ENCODE results near the gene NECAP2. TPM values are rescaled to one million over a fixed set of nuclear protein-coding genes. Genes with fewer than 3 reads are reported as not detected.

Gene NECAP2
- total RNA-seq, 4 donors from 2014 or later, result 26.2 to 43.9 (median 37.5) TPM

DNA sequence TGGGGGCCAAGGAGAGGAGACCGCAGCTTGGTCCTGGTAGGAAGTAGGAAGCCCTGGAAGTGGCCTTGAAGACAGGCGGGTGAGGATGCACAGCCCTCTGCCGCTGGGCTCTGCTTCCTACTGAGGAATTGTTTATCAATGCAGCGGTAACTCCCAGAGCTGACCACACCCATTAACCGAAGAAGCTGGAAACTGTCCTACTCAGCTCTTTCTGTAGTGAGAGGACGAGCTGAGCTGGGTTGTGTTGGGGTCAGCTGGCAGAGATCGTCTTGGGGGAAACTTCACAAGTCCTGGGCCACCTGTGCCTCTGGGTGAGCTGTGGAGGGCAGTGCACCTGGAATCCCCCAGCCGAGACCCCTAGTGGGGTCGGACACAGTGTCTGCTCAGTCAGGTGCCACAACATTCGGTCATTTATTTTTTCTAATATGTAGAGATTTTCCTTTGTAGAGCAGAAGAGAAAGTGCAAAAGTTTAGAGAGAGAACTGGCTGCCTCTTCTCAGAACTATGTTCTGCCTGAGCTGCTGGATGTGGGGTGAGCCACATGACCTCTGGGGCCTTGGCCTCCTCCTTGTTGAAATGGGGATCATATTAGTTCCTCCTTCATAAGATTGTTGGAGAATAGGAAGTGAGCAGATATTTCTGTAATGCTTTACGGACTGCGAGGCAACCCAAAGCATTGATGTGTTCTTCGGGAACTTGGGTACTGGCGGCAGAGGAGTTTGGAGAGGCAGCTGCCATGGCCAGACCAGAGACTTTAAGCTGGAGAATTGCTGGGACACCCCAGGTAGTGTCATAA lies 3.6 kb downstream of the NECAP2 start:
- DNase-seq (ENCODE audit: extremely low spot score), result no peak
- intact Hi-C loops (cut with DNase I), result no loop called here
- Histone ChIP-seq H3K27me3 (no peaks in the 10 kb centered on the region), H3K4me3 (no peak overlapping the region), H3K36me3 (peaks cover 5 to 64% (median 57%) of the 10 kb centered on the region in 4 donors), H3K9me3 (no peaks in the 10 kb centered on the region), H3K4me1 (peaks cover 34 to 43% (median 39%) of the 10 kb centered on the region in 4 donors), H3K27ac (replicated peaks in 1 of 4) (no peak overlapping the region)
- TF ChIP-seq, protein P1, sequence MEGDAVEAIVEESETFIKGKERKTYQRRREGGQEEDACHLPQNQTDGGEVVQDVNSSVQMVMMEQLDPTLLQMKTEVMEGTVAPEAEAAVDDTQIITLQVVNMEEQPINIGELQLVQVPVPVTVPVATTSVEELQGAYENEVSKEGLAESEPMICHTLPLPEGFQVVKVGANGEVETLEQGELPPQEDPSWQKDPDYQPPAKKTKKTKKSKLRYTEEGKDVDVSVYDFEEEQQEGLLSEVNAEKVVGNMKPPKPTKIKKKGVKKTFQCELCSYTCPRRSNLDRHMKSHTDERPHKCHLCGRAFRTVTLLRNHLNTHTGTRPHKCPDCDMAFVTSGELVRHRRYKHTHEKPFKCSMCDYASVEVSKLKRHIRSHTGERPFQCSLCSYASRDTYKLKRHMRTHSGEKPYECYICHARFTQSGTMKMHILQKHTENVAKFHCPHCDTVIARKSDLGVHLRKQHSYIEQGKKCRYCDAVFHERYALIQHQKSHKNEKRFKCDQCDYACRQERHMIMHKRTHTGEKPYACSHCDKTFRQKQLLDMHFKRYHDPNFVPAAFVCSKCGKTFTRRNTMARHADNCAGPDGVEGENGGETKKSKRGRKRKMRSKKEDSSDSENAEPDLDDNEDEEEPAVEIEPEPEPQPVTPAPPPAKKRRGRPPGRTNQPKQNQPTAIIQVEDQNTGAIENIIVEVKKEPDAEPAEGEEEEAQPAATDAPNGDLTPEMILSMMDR (IDR thresholded peaks at IDR 0.05), result no peak
- no peak for TF ChIP-seq POLR2AphosphoS5 (IDR thresholded peaks at IDR 0.05)
- TF ChIP-seq POLR2A (IDR thresholded peaks at IDR 0.05; ENCODE audit: low read depth), result no peak
- TF ChIP-seq EP300 (IDR thresholded peaks at IDR 0.05), result no peak
- 67% methylated on average over 14 of the region's 14 CpGs for WGBS

DNA sequence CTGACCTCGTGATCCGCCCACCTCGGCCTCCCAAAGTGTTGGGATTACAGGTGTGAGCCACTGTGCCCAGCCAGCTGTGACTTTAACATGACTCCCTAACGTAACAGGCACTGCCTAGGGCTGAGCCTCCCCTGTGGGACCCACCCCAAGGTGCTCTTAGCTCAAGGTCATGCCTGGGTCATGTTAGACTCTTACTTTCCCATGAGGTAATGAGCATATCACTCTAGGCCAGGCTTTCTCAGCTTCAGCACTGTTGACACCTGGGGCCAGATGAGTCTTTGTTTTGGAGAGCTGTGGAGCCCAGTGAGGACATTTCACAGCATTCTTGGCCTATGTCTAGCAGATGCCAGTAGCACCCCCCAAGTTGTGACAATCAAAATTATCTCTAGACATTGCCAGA lies 4.5 kb downstream of the NECAP2 start:
- intact Hi-C loops (cut with DNase I), result no loop called here
- no peaks in the 10 kb centered on the region for H3K27me3 ChIP-seq
- H3K36me3 ChIP-seq, result peaks cover 9 to 73% (median 66%) of the 10 kb centered on the region in 4 donors
- no peaks in the 10 kb centered on the region for H3K9me3 ChIP-seq
- H3K4me1 ChIP-seq, result peaks cover 33 to 42% (median 37%) of the 10 kb centered on the region in 4 donors
- H3K27ac ChIP-seq (replicated peaks in 1 of 4), result no peak overlapping the region
- H3K4me3 ChIP-seq, result no peak overlapping the region
- DNase-seq (ENCODE audit: extremely low spot score), result no peak
- TF ChIP-seq, protein P1 (IDR thresholded peaks at IDR 0.05), result no peak
- TF ChIP-seq POLR2A (IDR thresholded peaks at IDR 0.05; ENCODE audit: low read depth) (no peak), POLR2AphosphoS5 (IDR thresholded peaks at IDR 0.05) (no peak), EP300 (IDR thresholded peaks at IDR 0.05) (no peak)
- 100% methylated on average over 1 of the region's 4 CpGs for WGBS

DNA sequence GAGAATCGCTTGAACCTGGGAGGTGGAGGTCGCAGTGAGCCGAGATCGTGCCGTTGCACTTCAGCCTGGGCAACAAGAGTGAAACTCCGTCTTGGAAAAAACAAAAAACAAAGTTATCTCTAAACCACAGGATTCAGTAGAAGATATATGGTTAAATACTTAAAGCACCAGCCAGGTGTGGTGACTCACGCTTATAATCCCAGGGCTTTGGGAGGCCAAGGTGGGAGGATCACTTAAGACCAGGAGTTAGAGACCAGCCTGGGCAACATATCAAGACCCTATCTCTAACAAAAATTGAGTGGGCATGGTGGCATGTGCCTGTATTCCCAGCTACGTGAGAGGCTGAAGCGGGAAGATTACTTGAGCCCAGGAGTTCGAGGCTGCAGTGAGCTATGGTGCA lies 5.6 kb downstream of the NECAP2 start:
- no peak overlapping the region for H3K27ac ChIP-seq (replicated peaks in 1 of 4)
- DNase-seq (ENCODE audit: extremely low spot score), result no peak
- peaks cover 9 to 83% (median 77%) of the 10 kb centered on the region in 4 donors for H3K36me3 ChIP-seq
- H3K9me3 ChIP-seq, result no peaks in the 10 kb centered on the region
- no peak overlapping the region for H3K4me3 ChIP-seq
- intact Hi-C loops (cut with DNase I), result no loop called here
- 86% methylated on average over 10 of the region's 10 CpGs for WGBS
- TF ChIP-seq POLR2AphosphoS5 (IDR thresholded peaks at IDR 0.05), result no peak
- TF ChIP-seq EP300 (IDR thresholded peaks at IDR 0.05), result no peak
- TF ChIP-seq, protein P1 (IDR thresholded peaks at IDR 0.05), result no peak
- no peak for TF ChIP-seq POLR2A (IDR thresholded peaks at IDR 0.05; ENCODE audit: low read depth)
- no peaks in the 10 kb centered on the region for H3K27me3 ChIP-seq
- H3K4me1 ChIP-seq, result peaks cover 28 to 36% (median 31%) of the 10 kb centered on the region in 4 donors

DNA sequence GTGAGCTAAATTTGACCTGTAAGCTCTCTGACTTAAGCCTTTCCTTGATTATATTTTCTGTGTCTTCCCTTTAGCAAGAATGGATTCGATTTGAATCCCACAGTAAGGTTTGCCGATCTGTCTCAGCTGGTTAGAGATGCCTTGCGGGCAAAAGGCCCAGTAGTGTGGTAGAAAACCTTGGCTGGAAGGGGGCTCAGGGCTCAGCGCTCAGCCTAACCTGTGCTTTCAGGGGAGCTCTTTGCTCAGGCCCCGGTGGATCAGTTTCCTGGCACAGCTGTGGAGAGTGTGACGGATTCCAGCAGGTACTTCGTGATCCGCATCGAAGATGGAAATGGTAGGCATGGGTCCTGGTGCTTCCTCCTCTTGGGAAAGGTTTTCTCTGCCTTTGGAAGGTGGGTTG lies 7.1 kb downstream of the NECAP2 start:
- H3K27ac ChIP-seq (replicated peaks in 1 of 4), result no peak overlapping the region
- 98% methylated on average over 8 of the region's 9 CpGs for WGBS
- H3K9me3 ChIP-seq, result no peaks in the 10 kb centered on the region
- DNase-seq (ENCODE audit: extremely low spot score), result no peak
- H3K27me3 ChIP-seq, result no peaks in the 10 kb centered on the region
- peaks cover 16 to 98% (median 91%) of the 10 kb centered on the region in 4 donors for H3K36me3 ChIP-seq
- no peak overlapping the region for H3K4me3 ChIP-seq
- peaks cover 12 to 20% (median 16%) of the 10 kb centered on the region in 4 donors for H3K4me1 ChIP-seq
- TF ChIP-seq EP300 (IDR thresholded peaks at IDR 0.05) (no peak), POLR2A (IDR thresholded peaks at IDR 0.05; ENCODE audit: low read depth) (no peak), POLR2AphosphoS5 (IDR thresholded peaks at IDR 0.05) (no peak)
- TF ChIP-seq, protein P1 (IDR thresholded peaks at IDR 0.05), result no peak
- intact Hi-C loops (cut with DNase I), result no loop called here

Data from esophagus muscularis mucosa (tissue), 4 donors.